PFSK-1 (cell line): ENCODE data around the gene B3GLCT.

Experiments
- FOXP2 ChIP-seq: optimal IDR thresholded peaks from 2 replicates; pipeline ENCODE3; 2011; ENCODE audit warnings: borderline replicate concordance, control low read depth, inconsistent platforms; ENCODE audit not compliant: insufficient read depth; ENCODE audit errors: extremely low read length, extremely low read depth
- POLR2AphosphoS5 ChIP-seq: IDR thresholded peaks from 2 replicates; pipeline ENCODE4 v1.6.1; 2012; ENCODE audit warnings: low read depth, mild to moderate bottlenecking, control low read depth, low read length, moderate library complexity
- REST ChIP-seq, 2 experiments: IDR thresholded peaks; 2 replicates each; pipeline versions ENCODE4 v1.6.1 to v1.8.0; 2011 to 2012; ENCODE audit warnings: low read depth in 2 of 2, low read length in 2 of 2, control low read depth in 1 of 2, inconsistent platforms in 1 of 2, mild to moderate bottlenecking in 1 of 2, moderate library complexity in 1 of 2; ENCODE audit not compliant: insufficient read depth in 1 of 2
- SIN3A ChIP-seq: IDR thresholded peaks from 2 replicates; pipeline ENCODE4 v1.6.1; 2012; ENCODE audit warnings: mild to moderate bottlenecking, low read length, moderate library complexity, borderline replicate concordance; ENCODE audit not compliant: insufficient read depth
- TAF1 ChIP-seq: IDR thresholded peaks from 2 replicates; pipeline ENCODE4 v1.6.1; 2012; ENCODE audit warnings: low read length, control low read depth, borderline replicate concordance; ENCODE audit not compliant: insufficient read depth

B3GLCT gene

GRCh38 chr13:31196992-31197391, 2.8 kb upstream of the B3GLCT start:
- TF ChIP-seq REST (IDR thresholded peaks at IDR 0.05; ENCODE audit: insufficient read depth in 1 of 2, low read depth in 2 of 2, low read length in 2 of 2) = no peak
- TF ChIP-seq TAF1 = no peak
- no peak for TF ChIP-seq FOXP2
- no peak for TF ChIP-seq POLR2AphosphoS5
- no peak for TF ChIP-seq SIN3A

DNA sequence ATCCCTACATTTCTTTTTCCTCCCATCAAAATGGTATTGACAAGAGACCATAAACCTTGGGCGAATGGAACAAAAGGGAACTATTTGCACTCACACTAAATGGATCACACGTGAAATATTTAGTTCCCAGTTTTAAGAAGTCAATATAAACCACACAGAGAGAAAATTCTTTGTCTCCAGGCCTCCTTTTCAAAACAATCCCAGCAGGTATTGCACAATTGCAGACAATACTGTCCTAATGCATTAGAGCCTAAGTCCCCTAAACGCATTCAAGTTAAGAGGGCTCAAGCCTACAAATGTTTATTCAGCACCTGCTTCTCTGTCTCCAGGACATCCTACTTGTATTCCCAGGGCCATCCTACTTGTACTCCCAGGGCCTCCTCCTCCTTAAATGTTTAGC, 1.3 kb upstream of the B3GLCT start:
- no peak for TF ChIP-seq TAF1
- TF ChIP-seq REST (IDR thresholded peaks at IDR 0.05; ENCODE audit: insufficient read depth in 1 of 2, low read depth in 2 of 2, low read length in 2 of 2) = no peak
- TF ChIP-seq POLR2AphosphoS5 = no peak
- no peak for TF ChIP-seq FOXP2
- no peak for TF ChIP-seq SIN3A

- TF ChIP-seq FOXP2 (no peak), TAF1 (no peak), SIN3A (no peak), POLR2AphosphoS5 (no peak), REST (IDR thresholded peaks at IDR 0.05; ENCODE audit: insufficient read depth in 1 of 2, low read depth in 2 of 2, low read length in 2 of 2) (no peak)
Observed at GRCh38 chr13:31199527-31199848, 287 bp upstream of the B3GLCT start.

DNA sequence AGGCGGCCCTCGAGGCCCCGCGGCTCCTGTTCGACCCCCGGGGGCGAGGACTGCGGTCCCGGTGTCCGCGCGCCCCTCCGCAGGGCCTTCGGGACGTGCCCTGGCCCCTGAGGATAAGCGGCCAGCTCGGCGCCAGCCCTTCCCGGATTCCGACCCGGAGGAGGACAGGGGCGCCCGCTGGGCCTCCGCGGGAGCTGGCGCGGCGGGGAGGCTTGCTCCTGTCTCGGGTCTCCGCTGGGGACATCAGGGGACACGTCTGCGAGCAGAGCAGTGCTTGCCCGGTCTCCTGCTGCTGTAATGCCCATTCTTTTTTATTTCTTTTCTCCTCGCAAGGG, 829 bp downstream of the B3GLCT start:
- TF ChIP-seq SIN3A = no peak
- no peak for TF ChIP-seq POLR2AphosphoS5
- no peak for TF ChIP-seq FOXP2
- no peak for TF ChIP-seq TAF1

DNA sequence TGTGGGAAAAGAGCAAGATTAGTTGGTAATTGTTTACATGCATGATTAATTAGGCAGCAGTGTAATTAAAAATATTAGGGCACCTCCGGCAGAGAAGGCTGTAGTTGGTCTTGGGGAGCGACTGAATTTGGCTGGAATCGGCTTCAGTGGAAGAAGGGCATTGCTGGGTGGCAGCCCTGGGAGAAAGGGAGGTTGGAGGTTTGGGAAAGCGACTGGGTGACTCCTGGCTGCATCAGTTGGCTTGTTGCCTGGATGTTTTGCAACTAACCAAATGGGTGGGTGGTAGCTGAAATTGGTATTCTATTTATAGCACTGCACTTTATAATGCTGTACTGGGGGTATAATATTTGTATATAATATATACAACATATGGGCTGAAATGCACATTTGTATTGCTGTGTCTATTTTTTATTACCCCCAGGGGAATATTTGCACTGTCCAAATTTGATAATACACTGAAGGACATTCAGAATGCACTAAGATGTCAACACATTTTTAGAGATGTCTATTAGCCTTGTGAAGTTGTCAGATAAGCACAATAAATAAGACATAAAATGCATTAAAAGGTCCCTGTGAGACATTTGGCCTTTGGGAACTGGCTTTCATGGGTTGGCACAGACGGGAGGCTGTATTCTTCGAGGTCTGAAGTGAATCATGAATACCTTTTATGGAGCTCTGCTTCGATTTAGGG, 1.7 kb downstream of the B3GLCT start:
- no peak for TF ChIP-seq POLR2AphosphoS5
- no peak for TF ChIP-seq TAF1

- TF ChIP-seq SIN3A = no peak
- TF ChIP-seq FOXP2 = no peak
- TF ChIP-seq POLR2AphosphoS5 = no peak
- no peak for TF ChIP-seq REST (IDR thresholded peaks at IDR 0.05; ENCODE audit: insufficient read depth in 1 of 2, low read depth in 2 of 2, low read length in 2 of 2)
- TF ChIP-seq TAF1 = no peak
Observed at GRCh38 chr13:31204592-31204991, 4.8 kb downstream of the B3GLCT start.
